Measurements from ENCODE around the gene BTBD7. TPM values are rescaled to one million over a fixed set of nuclear protein-coding genes. Genes with fewer than 3 reads are reported as not detected.
A peak's percentile ranks its signal among the peaks of the same experiment; 100 is the strongest.

The BTBD7 gene
- 14.4 TPM for polyA plus RNA-seq (2012; ENCODE audit: insufficient read depth, insufficient read length, low read depth)

GRCh38 chr14:93332853-93333630 is at the start of gene BTBD7:
TSS of gene BTBD7 (minus strand) at chr14:93333036. CDS start at chr14:93296051, 36,985 bp downstream.
- H3K4me1 ChIP-seq: no peaks in the 10 kb centered on the region
- H3K4me3 ChIP-seq (ENCODE audit: low read depth, low read length): peak within 1 kb of the TSS; percentile 94
- peak; percentile 30; the same call in 1 of the 2 replicates for TF ChIP-seq CTCF (IDR thresholded peaks at IDR 0.05; ENCODE audit: low read depth, low read length)
- H3K27me3 ChIP-seq: no peaks in the 10 kb centered on the region
- H3K36me3 ChIP-seq: peaks cover 2% of the 10 kb centered on the region; the same call in 1 of the 2 replicates
- DNase-seq: peak; percentile 99
- no peaks in the 10 kb centered on the region for H3K9me3 ChIP-seq

GRCh38 chr14:93381644-93382043 is 48.8 kb upstream of the BTBD7 start:
- Histone ChIP-seq H3K4me1 (no peaks in the 10 kb centered on the region), H3K27me3 (no peaks in the 10 kb centered on the region), H3K9me3 (no peaks in the 10 kb centered on the region), H3K4me3 (ENCODE audit: low read depth, low read length) (no peak overlapping the region), H3K36me3 (no peaks in the 10 kb centered on the region)
- TF ChIP-seq CTCF (IDR thresholded peaks at IDR 0.05; ENCODE audit: low read depth, low read length): no peak
- no peak for DNase-seq

GRCh38 chr14:93379831-93380230 is 47.0 kb upstream of the BTBD7 start:
- no peak for TF ChIP-seq CTCF (IDR thresholded peaks at IDR 0.05; ENCODE audit: low read depth, low read length)
- Histone ChIP-seq H3K36me3 (no peaks in the 10 kb centered on the region), H3K4me1 (no peaks in the 10 kb centered on the region), H3K4me3 (ENCODE audit: low read depth, low read length) (no peak overlapping the region), H3K9me3 (no peaks in the 10 kb centered on the region), H3K27me3 (no peaks in the 10 kb centered on the region)
- DNase-seq: no peak

- H3K4me1 ChIP-seq: no peaks in the 10 kb centered on the region
- no peaks in the 10 kb centered on the region for H3K27me3 ChIP-seq
- no peak for DNase-seq
- H3K4me3 ChIP-seq (ENCODE audit: low read depth, low read length): no peak overlapping the region
- no peak for TF ChIP-seq CTCF (IDR thresholded peaks at IDR 0.05; ENCODE audit: low read depth, low read length)
- H3K36me3 ChIP-seq: no peaks in the 10 kb centered on the region
- H3K9me3 ChIP-seq: no peaks in the 10 kb centered on the region
Observed at GRCh38 chr14:93375673-93376156, 42.9 kb upstream of the BTBD7 start.

GRCh38 chr14:93369713-93370266 is 37.0 kb upstream of the BTBD7 start:
- no peaks in the 10 kb centered on the region for H3K4me1 ChIP-seq
- H3K36me3 ChIP-seq: no peaks in the 10 kb centered on the region
- TF ChIP-seq CTCF (IDR thresholded peaks at IDR 0.05; ENCODE audit: low read depth, low read length): no peak
- no peaks in the 10 kb centered on the region for H3K27me3 ChIP-seq
- DNase-seq: no peak
- no peaks in the 10 kb centered on the region for H3K9me3 ChIP-seq
- H3K4me3 ChIP-seq (ENCODE audit: low read depth, low read length): no peak overlapping the region

Data from BE2C (cell line).